ENCODE results near the gene KIF19.

The KIF19 gene

GRCh38 chr17:74305865-74306654 lies 20.0 kb upstream of the KIF19 start:
- DNase-seq: peak; percentile 75

GRCh38 chr17:74307984-74308773 lies 17.8 kb upstream of the KIF19 start:
- no peak for DNase-seq

DNA sequence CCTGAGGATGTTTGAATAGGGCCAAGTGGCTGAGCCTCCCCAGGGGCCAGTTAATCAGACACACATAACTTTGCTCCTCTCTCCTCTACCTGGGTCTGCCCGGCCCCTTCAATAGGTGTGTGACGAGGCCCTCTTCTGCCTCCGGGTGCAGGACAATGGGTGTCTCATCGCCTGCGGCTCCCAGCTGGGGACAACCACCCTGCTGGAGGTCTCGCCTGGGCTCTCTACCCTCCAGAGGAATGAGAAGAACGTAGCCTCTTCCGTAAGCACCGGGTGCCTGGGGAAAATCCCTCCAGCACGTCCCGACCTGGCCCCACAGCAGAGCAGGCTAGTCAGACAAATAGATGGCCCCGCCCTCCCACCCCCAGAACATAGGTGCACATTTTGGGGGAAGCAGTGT lies 16.1 kb upstream of the KIF19 start:
- no peak for DNase-seq

DNA sequence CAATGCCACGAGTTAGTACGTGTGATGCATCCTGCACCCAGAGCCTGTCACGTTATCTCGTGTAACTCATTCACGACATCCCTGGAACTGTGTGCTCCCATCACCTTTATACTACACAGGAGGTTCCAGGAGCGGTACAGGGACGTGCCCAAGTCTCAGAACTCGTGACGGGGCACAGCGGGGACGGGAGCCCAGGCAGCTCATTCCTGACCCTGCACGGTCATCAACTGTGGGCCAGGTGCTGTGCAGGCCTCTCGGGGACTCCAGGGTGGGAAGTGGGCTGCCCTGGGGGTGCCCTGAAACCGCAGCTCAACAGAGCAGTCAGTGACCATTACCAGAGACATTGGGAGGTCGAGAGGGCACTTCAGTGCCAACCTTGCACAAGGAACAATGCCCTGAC lies 11.1 kb upstream of the KIF19 start:
- no peak for DNase-seq

DNA sequence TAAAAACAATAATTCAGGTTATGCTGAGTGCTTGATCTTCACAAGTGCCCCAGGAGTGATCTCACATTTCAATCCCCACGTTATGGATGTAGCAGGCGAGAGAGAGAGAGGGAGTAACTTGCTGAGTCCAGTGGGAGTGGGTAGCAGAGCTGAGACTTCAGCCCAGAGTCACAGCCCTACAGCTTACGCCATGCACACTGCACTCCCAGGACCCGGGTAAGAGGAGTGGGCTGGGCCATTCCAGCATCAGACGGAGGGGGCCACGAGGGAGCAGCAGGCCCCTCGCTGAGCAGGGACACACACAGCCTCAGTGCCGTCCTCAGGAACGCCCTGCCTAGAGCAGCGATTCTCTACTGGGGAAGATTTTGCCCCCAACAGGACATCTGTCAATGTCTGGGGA lies 9.8 kb upstream of the KIF19 start:
- no peak for DNase-seq

DNA sequence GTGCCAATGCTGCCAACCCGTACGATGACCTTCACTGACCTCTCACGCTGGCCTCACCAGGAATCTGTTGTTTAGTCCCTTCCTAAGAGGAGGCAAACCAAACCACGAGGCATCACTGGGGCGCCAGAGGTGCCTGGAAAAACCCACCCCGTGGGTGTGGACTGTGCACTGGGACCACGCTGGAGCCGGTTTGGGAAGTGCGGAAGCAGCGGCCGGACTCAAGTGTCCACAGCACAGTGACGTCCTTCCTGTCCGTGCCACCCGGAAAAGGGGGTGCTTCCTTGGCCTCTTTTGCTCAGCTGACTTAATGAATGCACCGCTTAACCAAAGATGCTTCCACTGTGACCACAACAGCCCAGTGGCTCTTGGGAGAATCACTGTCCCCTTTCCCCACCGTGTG lies 9.0 kb upstream of the KIF19 start:
- no peak for DNase-seq

GRCh38 chr17:74318391-74318790 lies 7.6 kb upstream of the KIF19 start:
- no peak for DNase-seq

GRCh38 chr17:74324521-74324920 lies 1.5 kb upstream of the KIF19 start:
- no peak for DNase-seq

GRCh38 chr17:74325376-74325742 lies 667 bp upstream of the KIF19 start:
- no peak for DNase-seq

DNA sequence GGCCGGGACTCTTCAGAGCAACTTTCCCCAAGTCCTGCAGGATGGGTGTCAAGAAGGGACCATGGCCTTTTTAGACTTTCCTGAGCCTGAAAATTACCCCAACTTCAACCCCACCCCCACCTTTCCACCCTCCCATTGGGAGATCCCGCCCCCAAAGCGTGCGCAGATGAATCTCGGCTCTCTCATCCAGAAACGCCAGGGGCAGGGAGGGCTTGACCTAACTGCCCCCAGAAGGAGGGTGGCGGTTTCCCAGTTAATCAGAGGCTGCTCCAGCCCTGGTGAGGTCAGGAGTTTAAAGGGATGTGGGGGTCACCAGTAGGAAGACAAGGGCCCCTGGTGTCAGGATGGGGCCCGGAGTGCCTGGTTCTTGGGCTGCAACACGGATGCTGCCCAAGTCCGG lies 480 bp downstream of the KIF19 start:
- DNase-seq: no peak

DNA sequence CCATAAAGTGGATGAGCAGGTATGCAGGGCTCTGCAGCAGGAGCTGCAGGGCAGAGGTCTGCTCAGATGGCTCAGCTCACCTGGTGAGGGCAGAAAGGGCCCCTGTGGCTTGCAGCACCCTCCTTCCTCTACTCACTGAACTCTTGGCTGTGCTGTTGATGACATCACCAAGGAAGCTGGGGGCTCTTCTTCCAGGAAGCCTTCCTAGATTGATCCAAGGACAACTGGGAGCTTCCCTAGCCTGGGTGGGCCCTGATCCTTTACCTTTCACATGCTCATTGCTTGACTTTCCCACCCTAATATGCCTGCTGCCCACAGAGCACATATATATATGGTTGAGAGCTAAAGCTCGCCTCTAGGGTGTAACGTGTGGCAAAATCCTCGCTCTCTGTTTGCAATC lies 2.5 kb downstream of the KIF19 start:
- no peak for DNase-seq

DNA sequence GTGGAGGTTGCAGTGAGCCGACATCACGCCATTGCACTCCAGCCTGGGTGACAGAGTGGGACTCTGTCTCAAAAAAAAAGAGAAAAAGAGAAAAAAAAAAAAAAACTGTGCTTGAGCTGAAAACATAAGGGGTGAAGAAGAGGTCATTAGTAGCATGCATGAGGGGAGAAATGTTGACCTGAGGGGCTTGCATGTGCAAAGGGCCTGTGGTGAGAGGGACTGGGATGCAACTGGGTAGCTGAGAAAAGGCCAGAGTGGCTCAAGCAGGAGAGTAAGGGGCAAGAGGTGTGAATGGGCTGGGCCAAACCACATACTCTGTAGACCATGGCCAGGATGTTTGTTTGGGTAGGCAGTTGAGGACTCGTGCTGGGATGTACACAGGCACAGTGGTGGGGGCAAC lies 3.4 kb downstream of the KIF19 start:
- no peak for DNase-seq

- no peak for DNase-seq
Observed at GRCh38 chr17:74330446-74330845, 4.4 kb downstream of the KIF19 start.

- DNase-seq: peak; percentile 77
Observed at GRCh38 chr17:74332017-74332650, 6.1 kb downstream of the KIF19 start.

DNA sequence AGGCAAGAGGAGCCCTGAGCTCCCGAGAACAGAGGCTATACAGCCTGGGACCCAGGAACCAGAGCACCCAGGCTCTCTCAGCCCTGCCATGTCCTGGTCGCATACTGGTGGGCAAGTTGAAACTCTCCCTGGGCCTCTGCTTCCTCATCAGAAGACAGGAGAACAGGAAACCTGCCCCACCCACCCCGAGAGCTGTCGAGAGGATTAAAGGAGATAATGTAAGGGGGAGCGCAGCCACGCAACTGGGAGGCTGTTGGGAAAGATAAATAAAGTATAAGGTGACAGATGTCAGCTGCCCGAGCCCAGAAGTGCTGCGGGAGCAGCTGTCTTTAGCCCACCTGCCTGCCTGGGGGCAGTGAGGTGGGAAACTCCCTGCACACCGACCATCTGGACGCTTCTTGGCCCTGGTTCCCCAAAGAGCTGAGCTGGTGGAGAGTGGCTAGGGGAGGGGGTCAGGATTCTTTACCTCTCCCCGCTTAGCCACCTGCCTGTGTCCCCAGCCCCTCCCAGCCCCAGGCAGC lies 6.8 kb downstream of the KIF19 start:
- peak; percentile 100 for DNase-seq

- peak; percentile 50 for DNase-seq
Observed at GRCh38 chr17:74334393-74335039, 8.5 kb downstream of the KIF19 start.

- peak; percentile 18 for DNase-seq
Observed at GRCh38 chr17:74335529-74336062, 9.6 kb downstream of the KIF19 start.

DNA sequence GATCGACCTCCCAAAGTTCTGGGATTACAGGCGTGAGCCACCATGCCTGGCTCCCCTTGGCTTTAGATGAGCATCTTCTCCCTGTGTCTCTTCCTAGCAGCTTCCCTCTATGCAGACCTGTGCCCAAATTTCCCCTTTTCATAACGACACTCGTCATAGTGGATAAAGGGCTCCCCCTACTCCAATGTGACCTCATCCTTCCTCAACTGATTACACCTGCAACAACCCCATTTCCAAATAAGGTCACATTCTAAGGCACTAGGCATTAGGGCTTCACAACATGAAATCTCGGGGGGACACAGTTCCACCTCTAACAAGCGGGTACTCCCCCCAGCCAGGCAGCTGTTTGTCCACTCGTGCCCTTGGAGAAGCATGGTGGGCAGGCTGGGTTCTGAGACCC lies 10.3 kb downstream of the KIF19 start:
- no peak for DNase-seq

- DNase-seq: peak; percentile 91
Observed at GRCh38 chr17:74337834-74338500, 11.9 kb downstream of the KIF19 start.

- DNase-seq: no peak
Observed at GRCh38 chr17:74339537-74340195, 13.6 kb downstream of the KIF19 start.

- peak; percentile 25 for DNase-seq
Observed at GRCh38 chr17:74340470-74341023, 14.5 kb downstream of the KIF19 start.
